SK-N-SH (cell line): Measurements from ENCODE around the gene MTG1. TPM values are rescaled to one million over a fixed set of nuclear protein-coding genes. Genes with fewer than 3 reads are reported as not detected.

Source experiments
- CTCF ChIA-PET: fragments of 300-600, 350-600 bp; formaldehyde crosslinking; extraction: SDS; loops from one replicate; lab custom pipeline; 2021; lab: Yijun Ruan, JAX
- POLR2A ChIA-PET: fragments of 350-600 bp; sonication (Branson Sonifier 250); formaldehyde crosslinking; extraction: SDS; loops from one replicate; lab custom pipeline; 2020; ENCODE audit warnings: antibody characterized with exemption, inconsistent platforms; lab: Yijun Ruan, JAX
- DNase-seq: peaks from one replicate; pipeline ENCODE4 v3.0.0; 2012
- H2AFZ ChIP-seq: fragments of 200-600 bp; sonication (generic); 2 replicates; pipeline ENCODE4 v1.8.1; 2016; ENCODE audit warnings: antibody characterized with exemption, mild to moderate bottlenecking, low read depth
- H3F3A ChIP-seq: fragments of 200-600 bp; sonication (generic); replicated peaks from 2 replicates; pipeline ENCODE3; 2016; ENCODE audit warnings: antibody characterized with exemption, mild to moderate bottlenecking; ENCODE audit not compliant: insufficient read depth
- H3K27ac ChIP-seq, 2 experiments: fragments of 200-500 bp in 1 of 2; fragments of 200-600 bp in 1 of 2; sonication (Bioruptor generic) in 1 of 2; sonication (generic), shearing (Covaris generic) in 1 of 2; 2 replicates each; pipeline versions ENCODE4 v1.5.1 to v1.6.1; 2014 to 2016; ENCODE audit warnings: low read depth in 2 of 2, inconsistent platforms in 1 of 2, low read length in 1 of 2, mild to moderate bottlenecking in 1 of 2, mixed read lengths in 1 of 2
- H3K27me3 ChIP-seq: fragments of 200-600 bp; sonication (generic), shearing (Covaris generic); 2 replicates; pipeline ENCODE4 v1.6.1; 2016; ENCODE audit warnings: mixed run types; ENCODE audit not compliant: insufficient read depth
- H3K36me3 ChIP-seq, 2 experiments: fragments of 200-500 bp in 1 of 2; fragments of 200-600 bp in 1 of 2; sonication (Bioruptor generic) in 1 of 2; sonication (generic) in 1 of 2; replicated peaks in 1 of 2; 2 replicates each; pipeline versions ENCODE3 to v1.5.1; 2014 to 2016; ENCODE audit warnings: low read length in 1 of 2, mild to moderate bottlenecking in 1 of 2; ENCODE audit not compliant: insufficient read depth in 2 of 2, control insufficient read depth in 1 of 2
- H3K4me1 ChIP-seq, 2 experiments: fragments of 200-500 bp in 1 of 2; fragments of 200-600 bp in 1 of 2; sonication (Bioruptor generic) in 1 of 2; sonication (generic), shearing (Covaris generic) in 1 of 2; 2 replicates each; pipeline versions ENCODE4 v1.5.1 to v1.6.1; 2014 to 2016; ENCODE audit warnings: low read depth in 1 of 2, low read length in 1 of 2, mixed run types in 1 of 2; ENCODE audit not compliant: insufficient read depth in 2 of 2, control insufficient read depth in 1 of 2
- H3K4me2 ChIP-seq: fragments of 200-600 bp; sonication (generic), shearing (Covaris generic); 2 replicates; pipeline ENCODE4 v1.6.1; 2017; ENCODE audit warnings: mixed run types
- H3K4me3 ChIP-seq, 2 experiments: fragments of 200-500 bp in 1 of 2; fragments of 200-600 bp in 1 of 2; sonication (Bioruptor generic) in 1 of 2; sonication (generic), shearing (Covaris generic) in 1 of 2; 2 replicates each; pipeline versions ENCODE4 v1.5.1 to v1.8.1; 2014 to 2016; ENCODE audit warnings: low read depth in 2 of 2, inconsistent platforms in 1 of 2, low read length in 1 of 2, mild to moderate bottlenecking in 1 of 2, mixed read lengths in 1 of 2, moderate library complexity in 1 of 2
- H3K79me2 ChIP-seq: fragments of 200-600 bp; sonication (generic); 2 replicates; pipeline ENCODE4 v1.8.1; 2017; ENCODE audit warnings: mild to moderate bottlenecking; ENCODE audit not compliant: insufficient read depth
- H3K9ac ChIP-seq: fragments of 200-600 bp; sonication (generic); 2 replicates; pipeline ENCODE4 v1.6.1; 2017; ENCODE audit warnings: mixed run types
- H3K9me2 ChIP-seq: fragments of 200-600 bp; sonication (generic); 2 replicates; pipeline ENCODE4 v1.6.1; 2017; ENCODE audit warnings: mixed run types
- H3K9me3 ChIP-seq: fragments of 200-600 bp; sonication (generic); 2 replicates; pipeline ENCODE4 v1.6.1; 2017; ENCODE audit warnings: mixed run types, mild to moderate bottlenecking, moderate library complexity
- H4K20me1 ChIP-seq: fragments of 200-600 bp; sonication (generic); 2 replicates; pipeline ENCODE4 v1.6.1; 2017; ENCODE audit warnings: mild to moderate bottlenecking, mixed run types; ENCODE audit not compliant: insufficient read depth
- ELF1 ChIP-seq: IDR thresholded peaks from 2 replicates; pipeline ENCODE4 v1.4.0; 2012
- FOSL2 ChIP-seq: IDR thresholded peaks from 2 replicates; pipeline ENCODE4 v1.4.0; 2012; ENCODE audit warnings: low read depth, mild to moderate bottlenecking, moderate library complexity, borderline replicate concordance
- FOXJ3 ChIP-seq: sonication (generic); formaldehyde crosslinking; IDR thresholded peaks from 2 replicates; pipeline ENCODE4 v1.5.1; 2020; ENCODE audit warnings: mild to moderate bottlenecking, missing genetic modification reagents
- FOXM1 ChIP-seq: IDR thresholded peaks from 2 replicates; pipeline ENCODE4 v1.4.0; 2012; ENCODE audit warnings: low read depth, mild to moderate bottlenecking
- GABPA ChIP-seq: IDR thresholded peaks from 2 replicates; pipeline ENCODE4 v1.4.0; 2012; ENCODE audit warnings: low read depth, mild to moderate bottlenecking
- GATA2 ChIP-seq: sonication (generic); formaldehyde crosslinking; IDR thresholded peaks from 2 replicates; pipeline ENCODE4 v1.5.0; 2020; ENCODE audit warnings: mild to moderate bottlenecking, missing genetic modification reagents
- JUND ChIP-seq: IDR thresholded peaks from 2 replicates; pipeline ENCODE4 v1.4.0; 2012
- NRF1 ChIP-seq: IDR thresholded peaks from 2 replicates; pipeline ENCODE4 v1.6.1; 2012; ENCODE audit warnings: low read depth, mild to moderate bottlenecking, low read length
- RAD21 ChIP-seq: IDR thresholded peaks from 2 replicates; pipeline ENCODE4 v1.6.1; 2012; ENCODE audit warnings: mild to moderate bottlenecking, low read length
- RCOR1 ChIP-seq: fragments of 150-350 bp; IDR thresholded peaks from 2 replicates; pipeline ENCODE4 v1.6.1; 2017; ENCODE audit warnings: antibody characterized with exemption, low read length
- RFX5 ChIP-seq: IDR thresholded peaks from 2 replicates; pipeline ENCODE4 v1.6.1; 2012; ENCODE audit warnings: mild to moderate bottlenecking, improper control_type of control experiment, low read length
- RXRA ChIP-seq: IDR thresholded peaks from 2 replicates; pipeline ENCODE4 v1.4.0; 2012; ENCODE audit warnings: low read depth, mild to moderate bottlenecking, borderline replicate concordance
- SIN3A ChIP-seq: IDR thresholded peaks from 2 replicates; pipeline ENCODE4 v1.6.1; 2012; ENCODE audit warnings: low read depth, mild to moderate bottlenecking, low read length, moderate library complexity, borderline replicate concordance
- SMC3 ChIP-seq: IDR thresholded peaks from 2 replicates; pipeline ENCODE4 v1.6.1; 2012; ENCODE audit warnings: low read depth, low read length, improper control_type of control experiment
- TCF12 ChIP-seq: IDR thresholded peaks from 2 replicates; pipeline ENCODE4 v1.4.0; 2012
- YY1 ChIP-seq: IDR thresholded peaks from 2 replicates; pipeline ENCODE4 v1.4.0; 2012; ENCODE audit warnings: low read depth, mild to moderate bottlenecking
- WGBS: methylation state at CpG from one replicate; pipeline ENCODE4 v1.1.6; 2017; ENCODE audit warnings: low lambda C conversion rate; 5-methylcytosine and 5-hydroxymethylcytosine counted together
- polyA plus RNA-seq, 3 experiments: library from polyadenylated mRNA; depleted of rRNA; stranded (reverse); fragments of >200 nt; gene quantifications; 2 replicates each; pipeline ENCODE4 v1.2.3, GENCODE V29; 2012
- TF ChIP-seq, protein P1 (sequence below): fragments of 150-350 bp; IDR thresholded peaks from 2 replicates; pipeline ENCODE4 v1.6.1; 2017; ENCODE audit warnings: antibody characterized with exemption, low read length, low read depth, borderline replicate concordance
- TF ChIP-seq, protein P2 (sequence below): IDR thresholded peaks from 2 replicates; pipeline ENCODE4 v1.4.0; 2012; ENCODE audit warnings: low read depth
- TF ChIP-seq, protein P3 (sequence below): IDR thresholded peaks from 2 replicates; pipeline ENCODE4 v1.4.0; 2012; ENCODE audit warnings: low read depth, borderline replicate concordance
- TF ChIP-seq, protein P4 (sequence below): fragments of 200-600 bp; sonication (generic); IDR thresholded peaks from 2 replicates; pipeline ENCODE4 v1.6.1; 2017; ENCODE audit warnings: antibody characterized with exemption, mild to moderate bottlenecking, moderate library complexity
- TF ChIP-seq, protein P5 (sequence below): fragments of 150-350 bp; IDR thresholded peaks from 2 replicates; pipeline ENCODE4 v1.6.1; 2016; ENCODE audit warnings: mild to moderate bottlenecking, low read depth, low read length

MTG1 gene
- polyA plus RNA-seq, 1 of the 3 experiments (the other 2 are of a cell fraction), result 86.4 TPM

DNA sequence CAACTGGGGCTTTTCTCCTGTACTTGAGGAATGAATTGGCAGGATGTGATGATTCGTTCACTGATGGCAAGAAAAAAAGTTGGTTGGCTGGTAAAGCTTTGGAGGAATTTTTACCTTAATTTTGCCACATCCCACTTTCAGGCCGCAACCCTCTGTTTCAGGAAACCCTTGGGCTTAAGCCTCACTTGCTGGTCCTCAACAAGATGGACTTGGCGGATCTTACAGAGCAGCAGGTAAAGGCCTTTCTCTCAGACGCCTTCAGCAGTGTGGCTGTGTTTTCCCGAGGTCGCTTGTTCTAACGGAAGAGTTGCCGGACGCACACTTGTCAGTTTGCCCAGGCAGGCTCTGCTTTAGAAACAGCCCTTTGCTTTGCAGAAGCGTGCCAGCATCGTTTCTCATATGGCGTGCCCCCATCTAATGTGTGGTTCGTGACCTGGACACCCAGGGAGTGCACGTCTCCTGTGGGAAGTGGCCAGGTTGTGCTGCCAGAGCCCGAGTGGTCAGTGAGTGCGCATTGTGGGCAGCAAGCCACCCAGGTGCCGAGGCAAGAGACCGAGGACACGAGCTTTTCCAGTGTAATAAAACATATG is 2.2 kb downstream of the MTG1 start:
- no peak overlapping the region for H3K4me3 ChIP-seq
- no peaks in the 10 kb centered on the region for H3K27me3 ChIP-seq
- H4K20me1 ChIP-seq, result no peaks in the 10 kb centered on the region
- no peak overlapping the region for H3K27ac ChIP-seq
- CTCF ChIA-PET, result interaction anchor here (0.8 to 1.3 kb wide), 2 partner anchors 67 kb away, joined by 3 to 4 read pairs; no protein-coding TSS in a partner anchor
- no peak overlapping the region for H3K9ac ChIP-seq
- POLR2A ChIA-PET, result no interaction called here
- TF ChIP-seq RCOR1 (no peak), SMC3 (no peak), SIN3A (no peak)
- DNase-seq, result no peak
- peaks cover 66% of the 10 kb centered on the region for H3K79me2 ChIP-seq
- no peak overlapping the region for H2AFZ ChIP-seq
- H3K4me1 ChIP-seq, result peaks cover 9 to 10% of the 10 kb centered on the region in 2 experiments; a peak in 2 of 4 replicates
- no peaks in the 10 kb centered on the region for H3K9me3 ChIP-seq
- no peaks in the 10 kb centered on the region for H3F3A ChIP-seq
- WGBS, result 96% methylated on average over 19 of the region's 19 CpGs
- peaks cover 12 to 39% of the 10 kb centered on the region in 2 experiments for H3K36me3 ChIP-seq
- no peak overlapping the region; the same call in 1 of the 2 replicates for H3K4me2 ChIP-seq
- no peaks in the 10 kb centered on the region for H3K9me2 ChIP-seq

DNA sequence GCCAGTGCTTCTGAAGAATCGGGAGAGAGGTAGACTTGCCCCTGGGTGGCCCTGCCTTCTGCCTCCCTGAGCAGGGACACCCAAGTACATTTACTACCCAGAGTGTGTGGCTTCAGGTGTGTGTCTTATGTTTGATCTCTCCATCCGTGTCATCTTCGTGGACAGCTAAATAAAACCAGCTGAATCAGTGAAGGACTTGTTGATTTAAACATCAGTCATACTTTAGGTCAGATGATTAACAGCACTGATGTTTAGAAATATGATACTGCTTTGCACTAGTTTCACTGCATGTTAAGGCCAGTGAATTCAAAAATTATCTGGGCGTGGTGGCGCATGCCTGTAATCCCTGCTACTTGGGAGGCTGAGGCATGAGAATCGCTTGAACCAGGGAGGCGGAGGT is 4.0 kb downstream of the MTG1 start:
- Histone ChIP-seq H3K9me3 (no peaks in the 10 kb centered on the region), H3K79me2 (peaks cover 66% of the 10 kb centered on the region), H4K20me1 (no peaks in the 10 kb centered on the region), H3K4me2 (no peak overlapping the region), H3K9me2 (no peaks in the 10 kb centered on the region), H3K36me3 (peaks cover 15 to 55% of the 10 kb centered on the region in 2 experiments), H3K4me1 (peaks cover 9 to 10% of the 10 kb centered on the region in 2 experiments; a peak in 2 of 4 replicates), H3K27me3 (no peaks in the 10 kb centered on the region), H3K9ac (no peak overlapping the region), H3F3A (no peaks in the 10 kb centered on the region), H3K27ac (no peak overlapping the region), H3K4me3 (no peak overlapping the region), H2AFZ (no peak overlapping the region)
- DNase-seq, result no peak
- ChIA-PET CTCF (interaction anchor here (0.9 to 1.2 kb wide), 3 partner anchors 12 to 41 kb away, joined by 3 to 7 read pairs (median 4); no protein-coding TSS in a partner anchor), POLR2A (no interaction called here)
- WGBS, result 96% methylated on average over 7 of the region's 7 CpGs
- no peak for TF ChIP-seq FOXJ3
- no peak for TF ChIP-seq RAD21
- no peak for TF ChIP-seq FOSL2
- no peak for TF ChIP-seq JUND
- no peak for TF ChIP-seq NRF1
- TF ChIP-seq, protein P1, sequence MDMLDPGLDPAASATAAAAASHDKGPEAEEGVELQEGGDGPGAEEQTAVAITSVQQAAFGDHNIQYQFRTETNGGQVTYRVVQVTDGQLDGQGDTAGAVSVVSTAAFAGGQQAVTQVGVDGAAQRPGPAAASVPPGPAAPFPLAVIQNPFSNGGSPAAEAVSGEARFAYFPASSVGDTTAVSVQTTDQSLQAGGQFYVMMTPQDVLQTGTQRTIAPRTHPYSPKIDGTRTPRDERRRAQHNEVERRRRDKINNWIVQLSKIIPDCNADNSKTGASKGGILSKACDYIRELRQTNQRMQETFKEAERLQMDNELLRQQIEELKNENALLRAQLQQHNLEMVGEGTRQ, result no peak
- TF ChIP-seq, protein P2, sequence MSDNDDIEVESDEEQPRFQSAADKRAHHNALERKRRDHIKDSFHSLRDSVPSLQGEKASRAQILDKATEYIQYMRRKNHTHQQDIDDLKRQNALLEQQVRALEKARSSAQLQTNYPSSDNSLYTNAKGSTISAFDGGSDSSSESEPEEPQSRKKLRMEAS, result no peak
- TF ChIP-seq RCOR1, result no peak
- TF ChIP-seq GATA2 (CRISPR knock-in tag), result no peak
- no peak for TF ChIP-seq RFX5
- no peak for TF ChIP-seq FOXM1
- no peak for TF ChIP-seq GABPA
- TF ChIP-seq, protein P3, sequence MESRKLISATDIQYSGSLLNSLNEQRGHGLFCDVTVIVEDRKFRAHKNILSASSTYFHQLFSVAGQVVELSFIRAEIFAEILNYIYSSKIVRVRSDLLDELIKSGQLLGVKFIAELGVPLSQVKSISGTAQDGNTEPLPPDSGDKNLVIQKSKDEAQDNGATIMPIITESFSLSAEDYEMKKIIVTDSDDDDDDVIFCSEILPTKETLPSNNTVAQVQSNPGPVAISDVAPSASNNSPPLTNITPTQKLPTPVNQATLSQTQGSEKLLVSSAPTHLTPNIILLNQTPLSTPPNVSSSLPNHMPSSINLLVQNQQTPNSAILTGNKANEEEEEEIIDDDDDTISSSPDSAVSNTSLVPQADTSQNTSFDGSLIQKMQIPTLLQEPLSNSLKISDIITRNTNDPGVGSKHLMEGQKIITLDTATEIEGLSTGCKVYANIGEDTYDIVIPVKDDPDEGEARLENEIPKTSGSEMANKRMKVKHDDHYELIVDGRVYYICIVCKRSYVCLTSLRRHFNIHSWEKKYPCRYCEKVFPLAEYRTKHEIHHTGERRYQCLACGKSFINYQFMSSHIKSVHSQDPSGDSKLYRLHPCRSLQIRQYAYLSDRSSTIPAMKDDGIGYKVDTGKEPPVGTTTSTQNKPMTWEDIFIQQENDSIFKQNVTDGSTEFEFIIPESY, result no peak
- no peak for TF ChIP-seq ELF1
- no peak for TF ChIP-seq SIN3A
- no peak for TF ChIP-seq TCF12
- no peak for TF ChIP-seq YY1
- TF ChIP-seq, protein P4, sequence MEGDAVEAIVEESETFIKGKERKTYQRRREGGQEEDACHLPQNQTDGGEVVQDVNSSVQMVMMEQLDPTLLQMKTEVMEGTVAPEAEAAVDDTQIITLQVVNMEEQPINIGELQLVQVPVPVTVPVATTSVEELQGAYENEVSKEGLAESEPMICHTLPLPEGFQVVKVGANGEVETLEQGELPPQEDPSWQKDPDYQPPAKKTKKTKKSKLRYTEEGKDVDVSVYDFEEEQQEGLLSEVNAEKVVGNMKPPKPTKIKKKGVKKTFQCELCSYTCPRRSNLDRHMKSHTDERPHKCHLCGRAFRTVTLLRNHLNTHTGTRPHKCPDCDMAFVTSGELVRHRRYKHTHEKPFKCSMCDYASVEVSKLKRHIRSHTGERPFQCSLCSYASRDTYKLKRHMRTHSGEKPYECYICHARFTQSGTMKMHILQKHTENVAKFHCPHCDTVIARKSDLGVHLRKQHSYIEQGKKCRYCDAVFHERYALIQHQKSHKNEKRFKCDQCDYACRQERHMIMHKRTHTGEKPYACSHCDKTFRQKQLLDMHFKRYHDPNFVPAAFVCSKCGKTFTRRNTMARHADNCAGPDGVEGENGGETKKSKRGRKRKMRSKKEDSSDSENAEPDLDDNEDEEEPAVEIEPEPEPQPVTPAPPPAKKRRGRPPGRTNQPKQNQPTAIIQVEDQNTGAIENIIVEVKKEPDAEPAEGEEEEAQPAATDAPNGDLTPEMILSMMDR, result no peak
- TF ChIP-seq, protein P5, sequence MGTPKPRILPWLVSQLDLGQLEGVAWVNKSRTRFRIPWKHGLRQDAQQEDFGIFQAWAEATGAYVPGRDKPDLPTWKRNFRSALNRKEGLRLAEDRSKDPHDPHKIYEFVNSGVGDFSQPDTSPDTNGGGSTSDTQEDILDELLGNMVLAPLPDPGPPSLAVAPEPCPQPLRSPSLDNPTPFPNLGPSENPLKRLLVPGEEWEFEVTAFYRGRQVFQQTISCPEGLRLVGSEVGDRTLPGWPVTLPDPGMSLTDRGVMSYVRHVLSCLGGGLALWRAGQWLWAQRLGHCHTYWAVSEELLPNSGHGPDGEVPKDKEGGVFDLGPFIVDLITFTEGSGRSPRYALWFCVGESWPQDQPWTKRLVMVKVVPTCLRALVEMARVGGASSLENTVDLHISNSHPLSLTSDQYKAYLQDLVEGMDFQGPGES, result no peak
- no peak for TF ChIP-seq RXRA
